ENCODE data around the gene VRK2. TPM values are rescaled to one million over a fixed set of nuclear protein-coding genes. Genes with fewer than 3 reads are reported as not detected.

Gene VRK2
- total and polyA plus RNA-seq, 10 of the 15 experiments (the other 5 are each of a cell fraction or from before 2014, with no cell fraction given): 26.5 to 78.0 (median 57.3) TPM

DNA sequence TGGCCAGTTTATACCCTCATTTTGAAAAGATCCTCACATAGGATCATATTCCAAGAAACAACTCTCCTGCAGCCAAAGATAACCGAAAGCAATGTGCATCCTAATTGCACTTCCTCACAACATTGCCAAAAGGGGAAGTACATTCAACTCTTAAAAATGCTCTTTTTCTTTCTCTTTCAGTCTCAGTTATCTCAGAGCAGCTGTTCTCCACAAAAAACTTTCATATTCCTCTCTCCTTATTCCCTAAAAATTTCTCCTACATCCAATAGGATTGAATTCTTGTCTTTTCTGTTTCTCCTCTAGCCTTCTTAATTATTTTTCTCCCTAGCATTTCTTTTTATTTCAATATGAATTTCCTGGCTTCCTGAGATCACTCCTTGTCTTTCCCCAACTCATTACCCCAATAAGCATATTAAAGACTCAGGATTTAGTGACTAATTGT, 7.4 kb upstream of the VRK2 start (continued):
- TF ChIP-seq, protein P1, sequence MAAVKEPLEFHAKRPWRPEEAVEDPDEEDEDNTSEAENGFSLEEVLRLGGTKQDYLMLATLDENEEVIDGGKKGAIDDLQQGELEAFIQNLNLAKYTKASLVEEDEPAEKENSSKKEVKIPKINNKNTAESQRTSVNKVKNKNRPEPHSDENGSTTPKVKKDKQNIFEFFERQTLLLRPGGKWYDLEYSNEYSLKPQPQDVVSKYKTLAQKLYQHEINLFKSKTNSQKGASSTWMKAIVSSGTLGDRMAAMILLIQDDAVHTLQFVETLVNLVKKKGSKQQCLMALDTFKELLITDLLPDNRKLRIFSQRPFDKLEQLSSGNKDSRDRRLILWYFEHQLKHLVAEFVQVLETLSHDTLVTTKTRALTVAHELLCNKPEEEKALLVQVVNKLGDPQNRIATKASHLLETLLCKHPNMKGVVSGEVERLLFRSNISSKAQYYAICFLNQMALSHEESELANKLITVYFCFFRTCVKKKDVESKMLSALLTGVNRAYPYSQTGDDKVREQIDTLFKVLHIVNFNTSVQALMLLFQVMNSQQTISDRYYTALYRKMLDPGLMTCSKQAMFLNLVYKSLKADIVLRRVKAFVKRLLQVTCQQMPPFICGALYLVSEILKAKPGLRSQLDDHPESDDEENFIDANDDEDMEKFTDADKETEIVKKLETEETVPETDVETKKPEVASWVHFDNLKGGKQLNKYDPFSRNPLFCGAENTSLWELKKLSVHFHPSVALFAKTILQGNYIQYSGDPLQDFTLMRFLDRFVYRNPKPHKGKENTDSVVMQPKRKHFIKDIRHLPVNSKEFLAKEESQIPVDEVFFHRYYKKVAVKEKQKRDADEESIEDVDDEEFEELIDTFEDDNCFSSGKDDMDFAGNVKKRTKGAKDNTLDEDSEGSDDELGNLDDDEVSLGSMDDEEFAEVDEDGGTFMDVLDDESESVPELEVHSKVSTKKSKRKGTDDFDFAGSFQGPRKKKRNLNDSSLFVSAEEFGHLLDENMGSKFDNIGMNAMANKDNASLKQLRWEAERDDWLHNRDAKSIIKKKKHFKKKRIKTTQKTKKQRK (IDR thresholded peaks at IDR 0.05; ENCODE audit: low read depth, low read length): no peak
- peak; percentile 92 for TF ChIP-seq IKZF1 (conservative IDR thresholded peaks at IDR 0.05)
- no peak for TF ChIP-seq FOXK2 (IDR thresholded peaks at IDR 0.05)
- no peak for TF ChIP-seq NFYB (IDR thresholded peaks at IDR 0.05; ENCODE audit: insufficient read depth, low read depth, low read length)
- TF ChIP-seq MTA2 (IDR thresholded peaks at IDR 0.05; ENCODE audit: low read depth): peak; percentile 71; the same call in 1 of the 2 replicates
- TF ChIP-seq CHD1 (IDR thresholded peaks at IDR 0.05; ENCODE audit: low read depth, low read length): no peak
- 0 out of 4 replicates have a peak, but pooled peaks of 1 of the 2 experiments have one; percentile 30 for TF ChIP-seq SRF (IDR thresholded peaks at IDR 0.05; ENCODE audit: low read depth in 2 of 2, low read length in 2 of 2)
- peak; percentile 96 for TF ChIP-seq SPI1 (IDR thresholded peaks at IDR 0.05; ENCODE audit: borderline replicate concordance, insufficient read depth, low read depth, low read length)
- no peak for TF ChIP-seq STAT1 (conservative IDR thresholded peaks at IDR 0.05)
- TF ChIP-seq HCFC1 (IDR thresholded peaks at IDR 0.05; ENCODE audit: low read length): no peak
- TF ChIP-seq TCF12 (IDR thresholded peaks at IDR 0.05; ENCODE audit: low read depth, low read length): 0 out of 2 replicates have a peak, but pooled peaks have one; percentile 41
- no peak for TF ChIP-seq NFXL1 (IDR thresholded peaks at IDR 0.05; ENCODE audit: borderline replicate concordance)
- no peak for TF ChIP-seq CBX3 (IDR thresholded peaks at IDR 0.05; ENCODE audit: borderline replicate concordance, low read depth)
- TF ChIP-seq NFIC (IDR thresholded peaks at IDR 0.05; ENCODE audit: low read depth, low read length): peak; percentile 57; the same call in 1 of the 2 replicates
- TF ChIP-seq, protein P2, sequence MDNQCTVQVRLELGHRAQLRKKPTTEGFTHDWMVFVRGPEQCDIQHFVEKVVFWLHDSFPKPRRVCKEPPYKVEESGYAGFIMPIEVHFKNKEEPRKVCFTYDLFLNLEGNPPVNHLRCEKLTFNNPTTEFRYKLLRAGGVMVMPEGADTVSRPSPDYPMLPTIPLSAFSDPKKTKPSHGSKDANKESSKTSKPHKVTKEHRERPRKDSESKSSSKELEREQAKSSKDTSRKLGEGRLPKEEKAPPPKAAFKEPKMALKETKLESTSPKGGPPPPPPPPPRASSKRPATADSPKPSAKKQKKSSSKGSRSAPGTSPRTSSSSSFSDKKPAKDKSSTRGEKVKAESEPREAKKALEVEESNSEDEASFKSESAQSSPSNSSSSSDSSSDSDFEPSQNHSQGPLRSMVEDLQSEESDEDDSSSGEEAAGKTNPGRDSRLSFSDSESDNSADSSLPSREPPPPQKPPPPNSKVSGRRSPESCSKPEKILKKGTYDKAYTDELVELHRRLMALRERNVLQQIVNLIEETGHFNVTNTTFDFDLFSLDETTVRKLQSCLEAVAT (IDR thresholded peaks at IDR 0.05): peak; percentile 68
- no peak for TF ChIP-seq SIN3A (IDR thresholded peaks at IDR 0.05; ENCODE audit: low read depth, low read length)
- TF ChIP-seq SUPT20H (IDR thresholded peaks at IDR 0.05; ENCODE audit: borderline replicate concordance, control insufficient read depth, low read depth, low read length): no peak
- TF ChIP-seq CBX5 (IDR thresholded peaks at IDR 0.05; ENCODE audit: low read depth): 0 out of 2 replicates have a peak, but pooled peaks have one; percentile 13
- peak; percentile 50; the same call in 1 of the 2 replicates for TF ChIP-seq NBN (IDR thresholded peaks at IDR 0.05)
- TF ChIP-seq NR2C2 (IDR thresholded peaks at IDR 0.05; ENCODE audit: borderline replicate concordance, control insufficient read depth, insufficient read length, low read depth): no peak
- TF ChIP-seq, protein P3, sequence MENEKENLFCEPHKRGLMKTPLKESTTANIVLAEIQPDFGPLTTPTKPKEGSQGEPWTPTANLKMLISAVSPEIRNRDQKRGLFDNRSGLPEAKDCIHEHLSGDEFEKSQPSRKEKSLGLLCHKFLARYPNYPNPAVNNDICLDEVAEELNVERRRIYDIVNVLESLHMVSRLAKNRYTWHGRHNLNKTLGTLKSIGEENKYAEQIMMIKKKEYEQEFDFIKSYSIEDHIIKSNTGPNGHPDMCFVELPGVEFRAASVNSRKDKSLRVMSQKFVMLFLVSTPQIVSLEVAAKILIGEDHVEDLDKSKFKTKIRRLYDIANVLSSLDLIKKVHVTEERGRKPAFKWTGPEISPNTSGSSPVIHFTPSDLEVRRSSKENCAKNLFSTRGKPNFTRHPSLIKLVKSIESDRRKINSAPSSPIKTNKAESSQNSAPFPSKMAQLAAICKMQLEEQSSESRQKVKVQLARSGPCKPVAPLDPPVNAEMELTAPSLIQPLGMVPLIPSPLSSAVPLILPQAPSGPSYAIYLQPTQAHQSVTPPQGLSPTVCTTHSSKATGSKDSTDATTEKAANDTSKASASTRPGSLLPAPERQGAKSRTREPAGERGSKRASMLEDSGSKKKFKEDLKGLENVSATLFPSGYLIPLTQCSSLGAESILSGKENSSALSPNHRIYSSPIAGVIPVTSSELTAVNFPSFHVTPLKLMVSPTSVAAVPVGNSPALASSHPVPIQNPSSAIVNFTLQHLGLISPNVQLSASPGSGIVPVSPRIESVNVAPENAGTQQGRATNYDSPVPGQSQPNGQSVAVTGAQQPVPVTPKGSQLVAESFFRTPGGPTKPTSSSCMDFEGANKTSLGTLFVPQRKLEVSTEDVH (IDR thresholded peaks at IDR 0.05; ENCODE audit: low read depth, partially characterized antibody): no peak
- TF ChIP-seq HDGF (IDR thresholded peaks at IDR 0.05): 0 out of 2 replicates have a peak, but pooled peaks have one; percentile 28
- peak; percentile 87 for TF ChIP-seq EED (IDR thresholded peaks at IDR 0.05; ENCODE audit: low read depth)
- TF ChIP-seq POLR2A (IDR thresholded peaks at IDR 0.05; ENCODE audit: low read depth, low read length): no peak
- no peak for TF ChIP-seq KAT2A (conservative IDR thresholded peaks at IDR 0.05; ENCODE audit: control insufficient read depth, low read depth, low read length)
